ENCODE measurements around the gene COPS7A. TPM values are rescaled to one million over a fixed set of nuclear protein-coding genes. Genes with fewer than 3 reads are reported as not detected.

Gene COPS7A
- total RNA-seq, 2 donors from 2014 or later: 49.6 to 60.6 TPM

GRCh38 chr12:6771509-6772330, 47.9 kb downstream of the COPS7A start:
- Mint-ChIP-seq H3K4me1 (ENCODE audit: low read depth in 2 of 2) (peaks cover 39 to 64% of the 10 kb centered on the region in 2 donors), H3K27me3 (peaks cover 32 to 47% of the 10 kb centered on the region in 2 donors), H3K9me3 (no peaks in the 10 kb centered on the region), H3K36me3 (peaks cover 22% of the 10 kb centered on the region), H3K27ac (peak overlapping the region; percentile 52 to 93), H3K4me3 (peak overlapping the region; percentile 83)
- DNase-seq (ENCODE audit: low spot score) (peak; percentile 12), ATAC-seq (no peak)

GRCh38 chr12:6772331-6772695, 48.5 kb downstream of the COPS7A start, which contains the start of gene LAG3:
TSS of gene LAG3 (plus strand) at chr12:6772520. CDS start at chr12:6772853, 333 bp downstream.
- H3K4me1 Mint-ChIP-seq (ENCODE audit: low read depth in 2 of 2): peaks cover 36 to 65% of the 10 kb centered on the region in 2 donors
- peak; percentile 61 for DNase-seq (ENCODE audit: low spot score)
- peaks cover 32 to 47% of the 10 kb centered on the region in 2 donors for H3K27me3 Mint-ChIP-seq
- ATAC-seq: peak; percentile 23 to 37
- no peaks in the 10 kb centered on the region for H3K9me3 Mint-ChIP-seq
- H3K4me3 Mint-ChIP-seq: peak within 1 kb of the TSS; percentile 83
- H3K36me3 Mint-ChIP-seq: peaks cover 23% of the 10 kb centered on the region
- H3K27ac Mint-ChIP-seq: peak within 1 kb of the TSS; percentile 52 to 93

- peaks cover 31 to 60% of the 10 kb centered on the region in 2 donors for H3K4me1 Mint-ChIP-seq (ENCODE audit: low read depth in 2 of 2)
- DNase-seq (ENCODE audit: low spot score): peak; percentile 59
- H3K4me3 Mint-ChIP-seq: peak overlapping the region; percentile 83
- peak overlapping the region; percentile 52 to 93 for H3K27ac Mint-ChIP-seq
- H3K9me3 Mint-ChIP-seq: no peaks in the 10 kb centered on the region
- no peak for ATAC-seq
- peaks cover 29 to 48% of the 10 kb centered on the region in 2 donors for H3K27me3 Mint-ChIP-seq
- peaks cover 23% of the 10 kb centered on the region for H3K36me3 Mint-ChIP-seq
These were observed 49.1 kb downstream of the COPS7A start for GRCh38 chr12:6772726-6773589.

GRCh38 chr12:6773590-6774351, 49.9 kb downstream of the COPS7A start:
- ATAC-seq: peak; percentile 4 to 13
- peak overlapping the region; percentile 76 to 93 for H3K27ac Mint-ChIP-seq

GRCh38 chr12:6774499-6775062, 50.7 kb downstream of the COPS7A start:
- H3K4me3 Mint-ChIP-seq: peak overlapping the region; percentile 90
- ATAC-seq (peak; percentile 44 to 77), DNase-seq (ENCODE audit: low spot score) (peak; percentile 68)
- peaks cover 38 to 59% of the 10 kb centered on the region in 2 donors for H3K4me1 Mint-ChIP-seq (ENCODE audit: low read depth in 2 of 2)
- peak overlapping the region; percentile 76 to 93 for H3K27ac Mint-ChIP-seq
- peaks cover 29 to 57% of the 10 kb centered on the region in 2 donors for H3K27me3 Mint-ChIP-seq
- H3K36me3 Mint-ChIP-seq: peaks cover 23% of the 10 kb centered on the region
- no peaks in the 10 kb centered on the region for H3K9me3 Mint-ChIP-seq

More at GRCh38 chr12:6773590-6774351, 49.9 kb downstream of the COPS7A start:
- H3K4me1 Mint-ChIP-seq (ENCODE audit: low read depth in 2 of 2): peaks cover 36 to 59% of the 10 kb centered on the region in 2 donors
- H3K9me3 Mint-ChIP-seq: no peaks in the 10 kb centered on the region
- peak overlapping the region; percentile 90 for H3K4me3 Mint-ChIP-seq
- peaks cover 23% of the 10 kb centered on the region for H3K36me3 Mint-ChIP-seq
- DNase-seq (ENCODE audit: low spot score): peak; percentile 62
- peaks cover 28 to 56% of the 10 kb centered on the region in 2 donors for H3K27me3 Mint-ChIP-seq

DNA sequence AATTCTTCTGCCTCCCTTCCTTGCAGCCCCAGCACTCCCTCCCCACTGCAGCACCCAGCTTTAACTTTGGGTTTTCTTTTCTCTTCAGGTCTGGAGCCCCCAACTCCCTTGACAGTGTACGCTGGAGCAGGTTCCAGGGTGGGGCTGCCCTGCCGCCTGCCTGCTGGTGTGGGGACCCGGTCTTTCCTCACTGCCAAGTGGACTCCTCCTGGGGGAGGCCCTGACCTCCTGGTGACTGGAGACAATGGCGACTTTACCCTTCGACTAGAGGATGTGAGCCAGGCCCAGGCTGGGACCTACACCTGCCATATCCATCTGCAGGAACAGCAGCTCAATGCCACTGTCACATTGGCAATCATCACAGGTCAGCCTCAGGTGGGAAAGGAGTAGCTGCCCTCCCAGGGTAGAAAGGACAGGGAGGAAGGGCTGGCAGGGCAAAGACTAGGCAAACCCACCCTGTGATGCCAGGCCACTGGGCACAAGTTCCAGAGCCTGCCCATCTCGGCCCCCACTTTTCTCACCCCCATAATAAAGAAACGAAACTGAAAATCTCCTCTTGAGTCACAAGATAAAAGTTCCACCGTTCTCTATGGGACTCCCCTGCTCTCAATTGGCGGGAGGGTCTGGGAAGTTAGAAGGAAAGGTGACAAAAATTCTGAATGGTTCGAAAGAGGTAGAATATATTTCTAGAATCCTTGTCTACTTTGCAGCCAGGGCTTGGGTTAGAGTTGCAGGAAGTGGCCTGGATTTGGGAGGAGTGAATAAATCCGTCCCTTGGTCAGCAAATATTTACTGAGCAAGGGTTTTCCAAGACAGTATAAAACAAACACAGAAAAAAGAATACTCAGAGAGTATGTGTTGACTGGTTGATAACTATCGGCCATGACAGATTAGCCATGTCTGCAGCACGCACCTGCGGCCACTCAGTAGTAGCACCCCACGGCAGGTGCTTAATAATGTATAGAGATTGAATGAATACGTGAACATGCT, 51.6 kb downstream of the COPS7A start:
- Mint-ChIP-seq H3K4me3 (peak overlapping the region; percentile 90), H3K9me3 (no peaks in the 10 kb centered on the region), H3K4me1 (ENCODE audit: low read depth in 2 of 2) (peaks cover 38 to 61% of the 10 kb centered on the region in 2 donors), H3K27ac (peak overlapping the region; percentile 76 to 93), H3K36me3 (peaks cover 23% of the 10 kb centered on the region), H3K27me3 (peaks cover 29 to 50% of the 10 kb centered on the region in 2 donors)
- peak; percentile 58 for DNase-seq (ENCODE audit: low spot score)
- no peak for ATAC-seq

DNA sequence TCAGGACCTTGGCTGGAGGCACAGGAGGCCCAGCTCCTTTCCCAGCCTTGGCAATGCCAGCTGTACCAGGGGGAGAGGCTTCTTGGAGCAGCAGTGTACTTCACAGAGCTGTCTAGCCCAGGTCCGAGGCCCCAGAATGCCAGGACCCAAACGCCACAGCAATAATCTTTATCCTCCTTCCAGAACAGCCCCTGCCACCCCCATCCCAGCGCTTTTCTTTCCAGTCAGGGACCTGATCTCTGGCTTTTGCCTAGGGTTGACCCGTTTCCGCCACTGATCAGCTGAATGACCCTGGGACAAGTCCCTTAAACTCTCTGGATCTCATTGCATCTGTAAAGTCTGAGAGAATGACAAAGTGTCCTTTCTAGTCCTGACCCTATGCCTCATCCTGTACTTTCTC, 53.5 kb downstream of the COPS7A start:
- Mint-ChIP-seq H3K27me3 (peaks cover 22 to 38% of the 10 kb centered on the region in 2 donors), H3K4me3 (peak overlapping the region; percentile 90), H3K27ac (peak overlapping the region; percentile 77 to 93), H3K4me1 (ENCODE audit: low read depth in 2 of 2) (peaks cover 30 to 51% of the 10 kb centered on the region in 2 donors), H3K9me3 (no peaks in the 10 kb centered on the region), H3K36me3 (peaks cover 23% of the 10 kb centered on the region)
- ATAC-seq (no peak), DNase-seq (ENCODE audit: low spot score) (no peak)

DNA sequence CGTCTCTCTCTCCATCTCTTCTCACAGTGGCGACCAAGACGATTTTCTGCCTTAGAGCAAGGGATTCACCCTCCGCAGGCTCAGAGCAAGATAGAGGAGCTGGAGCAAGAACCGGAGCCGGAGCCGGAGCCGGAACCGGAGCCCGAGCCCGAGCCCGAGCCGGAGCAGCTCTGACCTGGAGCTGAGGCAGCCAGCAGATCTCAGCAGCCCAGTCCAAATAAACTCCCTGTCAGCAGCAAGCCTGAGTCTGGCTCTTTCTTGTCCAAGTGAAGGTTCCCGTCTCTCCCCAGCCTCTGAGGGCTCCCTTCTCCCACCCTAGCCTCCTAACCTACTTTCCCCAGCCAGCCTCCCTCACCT, 54.3 kb downstream of the COPS7A start:
- H3K9me3 Mint-ChIP-seq: no peaks in the 10 kb centered on the region
- H3K4me1 Mint-ChIP-seq (ENCODE audit: low read depth in 2 of 2): peaks cover 29 to 51% of the 10 kb centered on the region in 2 donors
- peak overlapping the region; percentile 77 to 93 for H3K27ac Mint-ChIP-seq
- peaks cover 23% of the 10 kb centered on the region for H3K36me3 Mint-ChIP-seq
- DNase-seq (ENCODE audit: low spot score) (peak; percentile 10), ATAC-seq (no peak)
- peaks cover 22 to 36% of the 10 kb centered on the region in 2 donors for H3K27me3 Mint-ChIP-seq
- peak overlapping the region; percentile 84 for H3K4me3 Mint-ChIP-seq

DNA sequence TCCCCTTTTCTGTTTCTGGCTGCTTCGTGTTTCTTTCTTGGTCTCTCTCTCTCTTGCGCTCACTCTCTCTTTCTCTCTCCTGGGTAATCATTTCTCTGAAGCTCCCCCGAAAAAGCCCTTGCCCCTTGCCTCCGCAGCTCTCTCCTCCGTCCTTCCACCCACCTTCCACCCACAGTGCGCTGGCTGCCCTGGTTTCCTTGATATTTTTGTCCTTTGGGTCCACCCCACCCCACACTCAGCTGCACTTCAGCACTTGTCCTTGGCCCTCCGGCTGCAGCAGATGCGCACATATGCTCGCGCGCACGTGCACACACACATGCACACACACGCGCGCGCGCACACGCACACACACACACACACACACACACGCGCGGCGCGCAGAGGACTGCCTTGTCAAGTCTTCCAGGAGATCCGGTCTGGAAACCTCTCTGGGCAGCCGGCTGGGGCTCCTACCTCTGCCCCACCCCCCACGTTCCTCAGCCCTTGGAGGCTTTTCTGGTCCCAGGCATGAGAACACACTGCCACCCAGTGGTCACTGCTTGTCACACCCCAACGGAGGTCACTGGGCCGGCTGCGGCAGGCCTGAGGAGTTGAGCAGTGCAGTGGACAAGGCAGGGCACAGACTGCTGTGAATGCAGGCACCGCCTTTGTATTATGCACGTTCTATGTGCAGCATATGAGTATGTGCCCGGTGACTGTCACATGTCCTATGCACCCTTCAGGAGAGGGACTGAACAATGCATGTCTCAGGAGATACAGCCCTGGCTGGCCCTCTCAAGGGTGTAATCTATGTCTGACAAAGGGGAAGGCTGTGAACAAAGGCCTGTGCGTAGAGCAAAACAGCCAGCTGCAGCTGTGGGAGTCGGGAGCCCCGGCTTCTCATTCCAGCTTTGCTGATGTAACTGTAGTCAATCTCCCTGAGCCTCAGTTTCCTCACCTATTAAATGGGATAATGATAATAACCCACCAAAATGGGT, 55.0 kb downstream of the COPS7A start:
- Mint-ChIP-seq H3K36me3 (peaks cover 23% of the 10 kb centered on the region), H3K4me1 (ENCODE audit: low read depth in 2 of 2) (peaks cover 27 to 51% of the 10 kb centered on the region in 2 donors), H3K4me3 (peak overlapping the region; percentile 84), H3K9me3 (no peaks in the 10 kb centered on the region), H3K27me3 (peaks cover 22 to 34% of the 10 kb centered on the region in 2 donors), H3K27ac (peak overlapping the region; percentile 77 to 93)
- ATAC-seq: peak; percentile 77 to 93
- peak; percentile 89 for DNase-seq (ENCODE audit: low spot score)

- Mint-ChIP-seq H3K36me3 (peaks cover 18% of the 10 kb centered on the region), H3K4me1 (ENCODE audit: low read depth in 2 of 2) (peaks cover 23 to 43% of the 10 kb centered on the region in 2 donors), H3K9me3 (no peaks in the 10 kb centered on the region), H3K27ac (peak overlapping the region in 1 of 2 donors; percentile 93), H3K27me3 (peaks cover 17 to 29% of the 10 kb centered on the region in 2 donors), H3K4me3 (peak overlapping the region; percentile 84)
- DNase-seq (ENCODE audit: low spot score): peak; percentile 37
- ATAC-seq: no peak
These were observed 56.0 kb downstream of the COPS7A start for GRCh38 chr12:6779708-6780432.

All from natural killer cell treated with Interleukin-12 subunit alpha and Interleukin-12 subunit beta and Interleukin-15 and Interleukin-18, amount 100 ng/mL, for 72 hours (primary cell).